H9 (cell line): ENCODE results near the gene CA5A. TPM values are rescaled to one million over a fixed set of nuclear protein-coding genes. Genes with fewer than 3 reads are reported as not detected.
A peak's percentile ranks its signal among the peaks of the same experiment; 100 is the strongest.
"Not testable (repeated sequence)": the region's sequence is repeated elsewhere in the genome, so short reads cannot be mapped to it uniquely, and the experiment has no call there.

Experiments
- DNase-seq: peaks from one replicate; pipeline ENCODE4 v3.0.0-alpha.2; 2017
- H2AFZ ChIP-seq: one replicate; pipeline ENCODE4 v1.6.1; 2013; ENCODE audit warnings: mild to moderate bottlenecking, low read length, control low read depth, moderate library complexity
- H2AK5ac ChIP-seq: 2 replicates; pipeline ENCODE4 v1.6.1; 2013; ENCODE audit warnings: low read length, control low read depth, mixed read lengths; ENCODE audit not compliant: insufficient read length
- H2BK120ac ChIP-seq: one replicate; pipeline ENCODE4 v1.6.1; 2013; ENCODE audit warnings: low read depth, mild to moderate bottlenecking, low read length, control low read depth, inconsistent platforms; ENCODE audit not compliant: poor library complexity, severe bottlenecking
- H2BK12ac ChIP-seq: 2 replicates; pipeline ENCODE4 v1.6.1; 2013; ENCODE audit warnings: low read length, control low read depth, mixed read lengths, low read depth; ENCODE audit not compliant: insufficient read length
- H2BK15ac ChIP-seq: 2 replicates; pipeline ENCODE4 v1.6.1; 2013; ENCODE audit warnings: low read depth, low read length, control low read depth
- H2BK20ac ChIP-seq: one replicate; pipeline ENCODE4 v1.6.1; 2013; ENCODE audit warnings: low read depth, mild to moderate bottlenecking, low read length, control low read depth, inconsistent platforms; ENCODE audit not compliant: poor library complexity, severe bottlenecking
- H2BK5ac ChIP-seq: 2 replicates; pipeline ENCODE4 v1.6.1; 2013; ENCODE audit warnings: low read length, control low read depth, mixed read lengths; ENCODE audit not compliant: insufficient read length
- H3K14ac ChIP-seq: 2 replicates; pipeline ENCODE4 v1.6.1; 2013; ENCODE audit warnings: low read length, control low read depth; ENCODE audit not compliant: insufficient read depth
- H3K18ac ChIP-seq: 2 replicates; pipeline ENCODE4 v1.6.1; 2013; ENCODE audit warnings: low read depth, mild to moderate bottlenecking, mixed read lengths, low read length, control low read depth; ENCODE audit not compliant: insufficient read length
- H3K23ac ChIP-seq: 2 replicates; pipeline ENCODE4 v1.6.1; 2013; ENCODE audit warnings: low read length, control low read depth, mixed read lengths, low read depth; ENCODE audit not compliant: insufficient read length
- H3K23me2 ChIP-seq: 2 replicates; pipeline ENCODE4 v1.6.1; 2013; ENCODE audit warnings: low read depth, mild to moderate bottlenecking, mixed read lengths, low read length, control low read depth; ENCODE audit not compliant: insufficient read length, poor library complexity, severe bottlenecking
- H3K27ac ChIP-seq: 2 replicates; pipeline ENCODE4 v1.5.1; 2013; ENCODE audit warnings: low read length, control low read depth, mixed read lengths, low read depth; ENCODE audit not compliant: insufficient read length
- H3K27me3 ChIP-seq: 2 replicates; pipeline ENCODE4 v1.6.1; 2013; ENCODE audit warnings: low read length, control low read depth, inconsistent platforms; ENCODE audit not compliant: insufficient read depth
- H3K4ac ChIP-seq: 2 replicates; pipeline ENCODE4 v1.6.1; 2013; ENCODE audit warnings: low read depth, mild to moderate bottlenecking, control low read depth, inconsistent platforms, low read length, moderate library complexity
- H3K4me1 ChIP-seq: 2 replicates; pipeline ENCODE4 v1.6.1; 2013; ENCODE audit warnings: low read length, control low read depth, inconsistent platforms; ENCODE audit not compliant: insufficient read depth
- H3K4me2 ChIP-seq: 2 replicates; pipeline ENCODE4 v1.6.1; 2013; ENCODE audit warnings: low read length, control low read depth, mixed read lengths; ENCODE audit not compliant: insufficient read length, insufficient read depth
- H3K56ac ChIP-seq: 2 replicates; pipeline ENCODE4 v1.6.1; 2013; ENCODE audit warnings: low read depth, mild to moderate bottlenecking, mixed read lengths, low read length, control low read depth; ENCODE audit not compliant: insufficient read length
- H3K79me1 ChIP-seq: 2 replicates; pipeline ENCODE4 v1.6.1; 2013; ENCODE audit warnings: low read depth, mild to moderate bottlenecking, moderate library complexity, low read length, control low read depth, inconsistent platforms; ENCODE audit not compliant: insufficient read depth, poor library complexity, severe bottlenecking
- H3K79me2 ChIP-seq: 2 replicates; pipeline ENCODE4 v1.6.1; 2013; ENCODE audit warnings: low read length, control low read depth, inconsistent platforms; ENCODE audit not compliant: insufficient read depth
- H3K9ac ChIP-seq: 2 replicates; pipeline ENCODE4 v1.6.1; 2013; ENCODE audit warnings: low read length, control low read depth, mixed read lengths; ENCODE audit not compliant: insufficient read length; ENCODE audit errors: extremely low read depth
- H3K9me3 ChIP-seq: one replicate; pipeline ENCODE4 v1.6.1; 2013; ENCODE audit warnings: low read depth, low read length, inconsistent platforms; ENCODE audit not compliant: control insufficient read depth
- H3T11ph ChIP-seq: one replicate; pipeline ENCODE4 v1.6.1; 2013; ENCODE audit warnings: mild to moderate bottlenecking, low read length, control low read depth, inconsistent platforms
- H4K20me1 ChIP-seq: one replicate; pipeline ENCODE4 v1.6.1; 2013; ENCODE audit not compliant: control insufficient read depth, insufficient read length, insufficient read depth
- H4K5ac ChIP-seq: 2 replicates; pipeline ENCODE4 v1.6.1; 2013; ENCODE audit warnings: low read depth, mild to moderate bottlenecking, mixed read lengths, low read length, control low read depth; ENCODE audit not compliant: insufficient read length
- H4K8ac ChIP-seq: replicated peaks from 2 replicates; pipeline ENCODE4 v1.6.1; 2013; ENCODE audit warnings: low read length, control low read depth, mixed read lengths, low read depth; ENCODE audit not compliant: insufficient read length
- H4K91ac ChIP-seq: 2 replicates; pipeline ENCODE4 v1.6.1; 2013; ENCODE audit warnings: low read depth, mild to moderate bottlenecking, moderate library complexity, mixed read lengths, low read length, control low read depth; ENCODE audit not compliant: insufficient read length
- H3K27ac Mint-ChIP-seq, 3 experiments: 2 replicates in 2 of 3; 3 replicates in 1 of 3; pipeline ENCODE4 v1.8.0; 2020 to 2021; ENCODE audit warnings: mixed read lengths in 3 of 3, mild to moderate bottlenecking in 1 of 3, moderate library complexity in 1 of 3
- H3K27me3 Mint-ChIP-seq: 2 replicates; pipeline ENCODE4 v1.8.0; 2021; ENCODE audit warnings: low read depth, mild to moderate bottlenecking, moderate library complexity, mixed read lengths
- H3K36me3 Mint-ChIP-seq, 3 experiments: 2 replicates in 2 of 3; 3 replicates in 1 of 3; pipeline ENCODE4 v1.8.0; 2020 to 2021; ENCODE audit warnings: low read depth in 3 of 3, mixed read lengths in 3 of 3; ENCODE audit not compliant: insufficient read depth in 1 of 3
- H3K4me1 Mint-ChIP-seq, 2 experiments: 2 replicates each; pipeline ENCODE4 v1.8.0; 2020; ENCODE audit warnings: mixed read lengths in 2 of 2
- H3K4me3 Mint-ChIP-seq, 2 experiments: 2 replicates in 1 of 2; 3 replicates in 1 of 2; pipeline ENCODE4 v1.8.0; 2020 to 2021; ENCODE audit warnings: mild to moderate bottlenecking in 2 of 2, mixed read lengths in 2 of 2, moderate library complexity in 1 of 2
- H3K9me3 Mint-ChIP-seq, 2 experiments: 2 replicates in 1 of 2; 3 replicates in 1 of 2; pipeline ENCODE4 v1.8.0; 2020; ENCODE audit warnings: mild to moderate bottlenecking in 2 of 2, mixed read lengths in 2 of 2, moderate library complexity in 1 of 2
- WGBS: extraction: QIAGEN DNeasy Blood & Tissue Kit; methylation state at CpG from one replicate; pipeline ENCODE4 v1.1.7; 2013; ENCODE audit warnings: missing lambda C conversion rate, low lambda C conversion rate, mixed read lengths; ENCODE audit not compliant: insufficient read length; ENCODE audit errors: extremely low coverage; 5-methylcytosine and 5-hydroxymethylcytosine counted together
- total RNA-seq: library from RNA; stranded (reverse); gene quantifications from 2 replicates; pipeline ENCODE4 v1.2.1, GENCODE V29; 2021

Gene CA5A
- total RNA-seq, 1 experiment from 2014 or later, result not detected

GRCh38 chr16:87979911-87980630 is 43.7 kb upstream of the CA5A start:
- not testable (repeated sequence) for H4K5ac ChIP-seq, H3K4ac ChIP-seq
- WGBS, result no CpG with 5 or more reads among the region's 12 CpGs

More at GRCh38 chr16:87979911-87980630, 43.7 kb upstream of the CA5A start:
- H4K20me1 ChIP-seq, DNase-seq, H3K23me2 ChIP-seq, H3K27me3 ChIP-seq, H3K56ac ChIP-seq, H3K18ac ChIP-seq, H3K4me2 ChIP-seq, H3K4me3 Mint-ChIP-seq, H2AFZ ChIP-seq, H3T11ph ChIP-seq, H3K14ac ChIP-seq, H3K27ac ChIP-seq, H2AK5ac ChIP-seq, H2BK15ac ChIP-seq, H3K27me3 Mint-ChIP-seq, H3K79me1 ChIP-seq, H3K23ac ChIP-seq, H4K8ac ChIP-seq, H2BK12ac ChIP-seq, H4K91ac ChIP-seq, H3K9ac ChIP-seq, H2BK5ac ChIP-seq, H2BK120ac ChIP-seq, H3K9me3 Mint-ChIP-seq, H2BK20ac ChIP-seq, H3K79me2 ChIP-seq, H3K9me3 ChIP-seq, H3K4me1 ChIP-seq: not testable (repeated sequence)
- Mint-ChIP-seq H3K36me3 (peaks cover 15 to 43% (median 30%) of the 10 kb centered on the region in 3 experiments; a peak in 6 of 7 replicates), H3K4me1 (peaks cover 3 to 11% of the 10 kb centered on the region in 2 experiments), H3K27ac (peak overlapping the region in 2 of 3 experiments; percentile 45 to 65; a peak in 2 of 7 replicates)
